Prostate gland (tissue), 2 donors: ENCODE measurements around the gene FRYL. TPM values are rescaled to one million over a fixed set of nuclear protein-coding genes. Genes with fewer than 3 reads are reported as not detected.
"Not testable (repeated sequence)": the region's sequence is repeated elsewhere in the genome, so short reads cannot be mapped to it uniquely, and the experiment has no call there.

ENCODE experiments used
- DNase-seq: peaks from one replicate; pipeline ENCODE4 v3.0.0-alpha.2; 2019; ENCODE audit warnings: low spot score
- H3K27ac ChIP-seq, 2 donors: fragments of 200-600 bp; sonication (generic); 2 replicates each; pipeline ENCODE4 v1.5.1; 2017 to 2019
- H3K27me3 ChIP-seq: fragments of 200-600 bp; sonication (generic); replicated peaks from 2 replicates; pipeline ENCODE4 v1.5.1; 2019; ENCODE audit not compliant: insufficient read depth
- H3K36me3 ChIP-seq, 2 donors: fragments of 200-600 bp; sonication (generic); 1 replicate in 1 of 2; 2 replicates in 1 of 2; pipeline versions ENCODE4 v1.5.1 to v1.8.1; 2017 to 2019
- H3K4me1 ChIP-seq: fragments of 200-600 bp; sonication (generic); replicated peaks from 2 replicates; pipeline ENCODE4 v1.5.1; 2019
- H3K4me3 ChIP-seq, 2 donors: fragments of 200-600 bp; sonication (generic); 2 replicates each; pipeline ENCODE4 v1.5.1; 2017 to 2019
- H3K9me3 ChIP-seq: fragments of 200-600 bp; sonication (generic); 2 replicates; pipeline ENCODE4 v1.5.1; 2017
- CTCF ChIP-seq, 4 experiments: fragments of 200-600 bp in 2 of 4; fragments of 450-650 bp in 2 of 4; sonication (generic) in 2 of 4; IDR thresholded peaks; 1 replicate in 3 of 4; 2 replicates in 1 of 4; pipeline ENCODE4 v1.5.1; 2016 to 2019; ENCODE audit warnings: antibody characterized with exemption in 4 of 4, mild to moderate bottlenecking in 2 of 4, moderate library complexity in 2 of 4
- POLR2A ChIP-seq: fragments of 450-650 bp; IDR thresholded peaks from one replicate; pipeline ENCODE4 v1.6.1; 2016; ENCODE audit warnings: antibody characterized with exemption, mild to moderate bottlenecking
- POLR2AphosphoS5 ChIP-seq: sonication (generic); formaldehyde crosslinking; IDR thresholded peaks from one replicate; pipeline ENCODE4 v1.6.1; 2017; ENCODE audit warnings: antibody characterized with exemption
- WGBS: methylation state at CpG from one replicate; pipeline ENCODE4 v1.1.5; 2018; 5-methylcytosine and 5-hydroxymethylcytosine counted together
- intact Hi-C: fragments of 100-400 bp; cut with DNase I; formaldehyde crosslinking; loops from one replicate; pipeline ENCODE4 v1.14.2; 2022
- total RNA-seq, 2 donors: library from RNA; depleted of rRNA; stranded (reverse); fragments of >200 nt; gene quantifications; one replicate each; pipeline ENCODE4 v1.1.0, GENCODE V29; 2016

FRYL gene
- total RNA-seq, 2 donors from 2014 or later = 40.0 to 47.6 TPM

- no peak overlapping the region for H3K27ac ChIP-seq
- WGBS = 83% methylated on average over 1 of the region's 1 CpG
- no peak for DNase-seq
- no peaks in the 10 kb centered on the region for H3K27me3 ChIP-seq
- H3K9me3 ChIP-seq = no peaks in the 10 kb centered on the region
- no peaks in the 10 kb centered on the region for H3K4me1 ChIP-seq
- H3K36me3 ChIP-seq = no peaks in the 10 kb centered on the region
- H3K4me3 ChIP-seq = no peak overlapping the region
- TF ChIP-seq POLR2AphosphoS5 = no peak
- no peak for TF ChIP-seq POLR2A
- TF ChIP-seq CTCF (IDR thresholded peaks at IDR 0.05) = no peak
- intact Hi-C loops = no loop called here
Measured at GRCh38 chr4:48813964-48814363, 33.9 kb upstream of the FRYL start.

DNA sequence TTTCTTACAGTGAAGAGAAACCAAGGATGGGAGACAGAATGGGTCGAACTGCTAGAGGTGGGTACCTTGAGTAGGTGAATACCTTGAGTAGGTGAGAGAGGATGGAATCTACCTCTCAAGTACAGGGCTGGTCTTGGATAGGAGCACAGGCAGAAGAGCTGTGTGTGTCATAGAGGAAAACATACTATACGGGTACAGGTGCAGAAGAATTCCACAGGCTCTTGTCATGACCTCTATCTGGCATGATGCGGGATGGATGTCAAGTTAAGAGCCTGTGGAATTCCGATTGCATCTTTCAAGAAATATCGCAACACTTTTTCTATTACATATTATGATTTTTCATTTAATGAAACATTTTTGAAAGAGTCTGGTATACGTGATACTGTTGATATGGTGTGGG, 32.8 kb upstream of the FRYL start:
- H3K27me3 ChIP-seq = no peaks in the 10 kb centered on the region
- H3K4me1 ChIP-seq = no peaks in the 10 kb centered on the region
- no peaks in the 10 kb centered on the region for H3K36me3 ChIP-seq
- no peak for TF ChIP-seq POLR2AphosphoS5
- no peak for TF ChIP-seq CTCF (IDR thresholded peaks at IDR 0.05)
- TF ChIP-seq POLR2A = no peak
- intact Hi-C loops = no loop called here
- H3K27ac ChIP-seq = no peak overlapping the region
- H3K9me3 ChIP-seq = no peaks in the 10 kb centered on the region
- WGBS = 80% methylated on average over 6 of the region's 6 CpGs
- DNase-seq = no peak
- no peak overlapping the region for H3K4me3 ChIP-seq

GRCh38 chr4:48804584-48805301, 24.7 kb upstream of the FRYL start:
- no peak for TF ChIP-seq POLR2A
- TF ChIP-seq CTCF (IDR thresholded peaks at IDR 0.05) = no peak
- no peak for TF ChIP-seq POLR2AphosphoS5
- WGBS = 74% methylated on average over 8 of the region's 8 CpGs
- no peak overlapping the region for H3K27ac ChIP-seq

DNA sequence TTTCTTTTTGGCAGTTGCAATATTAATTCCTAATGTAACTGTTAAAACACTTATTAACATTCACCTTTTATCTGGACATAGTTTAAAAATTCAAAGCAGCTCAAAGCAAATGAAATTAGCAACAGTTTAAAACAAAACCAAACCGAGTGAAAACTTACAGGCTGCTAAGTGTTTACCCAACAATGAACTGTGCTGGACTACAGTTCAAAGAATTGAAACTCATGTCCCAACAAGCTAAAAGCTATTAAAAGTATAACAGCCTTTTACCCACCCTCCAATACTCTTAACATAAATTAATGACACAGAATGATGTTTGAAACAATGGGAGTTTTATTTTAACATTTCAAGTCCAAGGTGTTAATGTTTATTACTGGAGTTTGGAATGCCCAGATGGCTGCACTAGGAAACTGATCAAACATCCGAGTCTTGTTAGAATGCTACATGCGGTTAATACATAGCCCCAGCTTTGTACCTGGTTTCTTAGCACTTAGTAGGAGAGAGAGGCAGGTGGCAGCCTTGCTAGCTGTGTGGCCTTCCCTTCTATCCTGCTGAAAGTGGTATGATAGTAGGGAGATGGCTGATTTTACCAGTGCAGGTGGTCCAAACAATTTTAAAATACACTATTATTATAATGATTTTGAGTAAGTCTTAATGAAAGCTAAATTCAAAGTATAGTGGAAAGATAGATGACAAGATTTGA, 21.1 kb upstream of the FRYL start:
- WGBS = 25% methylated on average over 3 of the region's 3 CpGs
- Histone ChIP-seq H3K4me3 (no peak overlapping the region), H3K27ac (no peak overlapping the region), H3K4me1 (no peaks in the 10 kb centered on the region), H3K27me3 (no peaks in the 10 kb centered on the region), H3K36me3 (no peaks in the 10 kb centered on the region), H3K9me3 (no peaks in the 10 kb centered on the region)
- TF ChIP-seq CTCF (IDR thresholded peaks at IDR 0.05) = no peak
- TF ChIP-seq POLR2AphosphoS5 = no peak
- no peak for TF ChIP-seq POLR2A
- no peak for DNase-seq
- intact Hi-C loops = no loop called here

More at GRCh38 chr4:48804584-48805301, 24.7 kb upstream of the FRYL start:
- no peak overlapping the region for H3K4me3 ChIP-seq
- no peaks in the 10 kb centered on the region for H3K27me3 ChIP-seq
- no peaks in the 10 kb centered on the region for H3K4me1 ChIP-seq
- intact Hi-C loops = no loop called here
- no peaks in the 10 kb centered on the region for H3K9me3 ChIP-seq
- H3K36me3 ChIP-seq = no peaks in the 10 kb centered on the region
- DNase-seq = no peak

GRCh38 chr4:48800155-48800554, 20.1 kb upstream of the FRYL start:
- H3K27me3 ChIP-seq, H3K36me3 ChIP-seq, intact Hi-C loops, H3K4me3 ChIP-seq, H3K4me1 ChIP-seq, H3K27ac ChIP-seq, DNase-seq, H3K9me3 ChIP-seq: not testable (repeated sequence)
- WGBS = 73% methylated on average over 2 of the region's 2 CpGs
